K562 (cell line): Measurements from ENCODE around the gene VWF. TPM values are rescaled to one million over a fixed set of nuclear protein-coding genes. Genes with fewer than 3 reads are reported as not detected.

ENCODE experiments used
- ATAC-seq: fragments of 200-7000 bp; cut with Tn5 transposase; 3 replicates; pipeline ENCODE4 v1.9.1; 2020; ENCODE audit warnings: moderate library complexity
- BruUV-seq: library from RNA; stranded (reverse); fragments of 400-500 nt; replicated peaks from 2 replicates; lab custom pipeline; 2021; lab: Mats Ljungman, UMichigan
- CTCF ChIA-PET: fragments of 300-600 bp; formaldehyde crosslinking; extraction: SDS; loops from one replicate; lab custom pipeline; 2021; ENCODE audit warnings: low intra/inter-chr PET ratio; lab: Yijun Ruan, JAX
- POLR2A ChIA-PET: fragments of 300-600, 350-650 bp; sonication (Branson Sonifier 250); formaldehyde crosslinking; extraction: SDS; loops from one replicate; lab custom pipeline; 2021; ENCODE audit warnings: antibody characterized with exemption, inconsistent platforms; lab: Yijun Ruan, JAX
- DNase-seq, 4 experiments: peaks; one replicate each; pipeline versions ENCODE4 v3.0.0 to v3.0.0-alpha.2; 2011 to 2018; ENCODE audit warnings: low spot score in 3 of 4, mixed read lengths in 3 of 4; ENCODE audit errors: extremely low read depth in 1 of 4
- FAIRE-seq: peaks from 2 replicates; lab custom pipeline; 2011; peaks lifted over from hg19 to GRCh38; lab: Jason Lieb, UNC
- H2AFZ ChIP-seq: 2 replicates; pipeline ENCODE4 v1.6.0; 2011; ENCODE audit warnings: low read depth, low read length, control low read depth, inconsistent platforms
- H3K27ac ChIP-seq: fragments of 200-600 bp; 3 replicates; pipeline ENCODE4 v1.8.0; 2011; ENCODE audit warnings: low read depth, mild to moderate bottlenecking, control low read depth, inconsistent platforms, low read length, moderate library complexity, mixed read lengths; ENCODE audit errors: extremely low read depth
- H3K27me3 ChIP-seq, 2 experiments: fragments of 300-600 bp in 1 of 2; 2 replicates in 1 of 2; 3 replicates in 1 of 2; pipeline versions ENCODE4 v1.6.0 to v1.8.0; 2011; ENCODE audit warnings: inconsistent platforms in 2 of 2, low read length in 2 of 2, mild to moderate bottlenecking in 1 of 2, mixed read lengths in 1 of 2, moderate library complexity in 1 of 2; ENCODE audit not compliant: control insufficient read depth in 2 of 2, insufficient read depth in 2 of 2
- H3K36me3 ChIP-seq: fragments of 300-600 bp; 3 replicates; pipeline ENCODE4 v1.8.0; 2011; ENCODE audit warnings: mild to moderate bottlenecking, low read length, inconsistent platforms; ENCODE audit not compliant: control insufficient read depth, insufficient read depth
- H3K4me1 ChIP-seq, 2 experiments: fragments of 200-600 bp in 1 of 2; replicated peaks in 1 of 2; 2 replicates in 1 of 2; 3 replicates in 1 of 2; pipeline versions ENCODE4 v1.5.1 to v1.8.0; 2011; ENCODE audit warnings: inconsistent platforms in 2 of 2, low read length in 2 of 2, mild to moderate bottlenecking in 1 of 2, mixed read lengths in 1 of 2, moderate library complexity in 1 of 2; ENCODE audit not compliant: control insufficient read depth in 2 of 2, insufficient read depth in 2 of 2
- H3K4me2 ChIP-seq: 2 replicates; pipeline ENCODE4 v1.6.1; 2011; ENCODE audit warnings: low read length, control low read depth, inconsistent platforms, mixed read lengths; ENCODE audit not compliant: insufficient read depth
- H3K4me3 ChIP-seq: fragments of 200-600 bp; sonication (generic), shearing (Covaris generic); 2 replicates; pipeline ENCODE4 v1.5.1; 2016; ENCODE audit warnings: control low read depth, inconsistent platforms
- H3K79me2 ChIP-seq: fragments of 200-600 bp; 3 replicates; pipeline ENCODE4 v1.8.0; 2011; ENCODE audit warnings: low read length, inconsistent platforms; ENCODE audit not compliant: control insufficient read depth, insufficient read depth
- H3K9ac ChIP-seq, 2 experiments: 2 replicates each; pipeline versions ENCODE4 v1.6.0 to v1.6.1; 2011; ENCODE audit warnings: low read depth in 2 of 2, low read length in 2 of 2, control low read depth in 1 of 2, inconsistent platforms in 1 of 2, mild to moderate bottlenecking in 1 of 2, mixed read lengths in 1 of 2; ENCODE audit not compliant: insufficient read depth in 1 of 2
- H3K9me1 ChIP-seq: one replicate; pipeline ENCODE4 v1.6.0; 2011; ENCODE audit warnings: inconsistent platforms, mild to moderate bottlenecking, low read length, moderate library complexity; ENCODE audit not compliant: control insufficient read depth, insufficient read depth
- H3K9me3 ChIP-seq: replicated peaks from 2 replicates; pipeline ENCODE4 v1.5.1; 2011; ENCODE audit warnings: low read depth, low read length, inconsistent platforms; ENCODE audit not compliant: control insufficient read depth, insufficient read depth
- H4K20me1 ChIP-seq: replicated peaks from 2 replicates; pipeline ENCODE4 v1.6.1; 2011; ENCODE audit warnings: low read length, inconsistent platforms, mixed read lengths; ENCODE audit not compliant: control insufficient read depth, insufficient read depth
- FIP1L1 ChIP-seq: fragments of 200-400 bp; formaldehyde crosslinking; IDR thresholded peaks from 2 replicates; pipeline ENCODE4 v1.6.1; 2018; ENCODE audit warnings: mild to moderate bottlenecking, low read depth, low read length; ENCODE audit not compliant: poor library complexity, severe bottlenecking
- FOXJ2 ChIP-seq: fragments of 200-800 bp; sonication (Bioruptor generic); IDR thresholded peaks from 2 replicates; pipeline ENCODE4 v1.6.1; 2016; ENCODE audit warnings: missing genetic modification characterization, missing compliant biosample characterization
- MED1 ChIP-seq: sonication (generic); formaldehyde crosslinking; IDR thresholded peaks from 2 replicates; pipeline ENCODE4 v1.8.1; 2023; ENCODE audit warnings: missing genetic modification reagents, borderline replicate concordance
- POLR2AphosphoS2 ChIP-seq: IDR thresholded peaks from 2 replicates; pipeline ENCODE4 v1.6.1; 2012; ENCODE audit warnings: low read length, improper control_type of control experiment
- RUNX1 ChIP-seq: sonication (generic); IDR thresholded peaks from 2 replicates; pipeline ENCODE4 v1.6.1; 2016; ENCODE audit warnings: antibody characterized with exemption, low read depth
- SREBF1 ChIP-seq: fragments of 150-350 bp; IDR thresholded peaks from 2 replicates; pipeline ENCODE4 v1.6.1; 2014; ENCODE audit warnings: antibody characterized with exemption, low read depth, low read length, borderline replicate concordance
- TOE1 ChIP-seq, 2 experiments: fragments of 450-650 bp in 1 of 2; sonication (generic) in 1 of 2; formaldehyde crosslinking in 1 of 2; IDR thresholded peaks; 2 replicates each; pipeline versions ENCODE4 v1.7.1 to v1.8.0; 2016 to 2022; ENCODE audit warnings: borderline replicate concordance in 2 of 2, mild to moderate bottlenecking in 2 of 2, antibody characterized with exemption in 1 of 2, inconsistent platforms in 1 of 2, low read depth in 1 of 2, missing genetic modification reagents in 1 of 2, moderate library complexity in 1 of 2
- ZNF212 ChIP-seq: fragments of 450-650 bp; formaldehyde crosslinking; IDR thresholded peaks from 2 replicates; pipeline ENCODE4 v1.4.0; 2020; ENCODE audit warnings: mild to moderate bottlenecking
- ZNF780A ChIP-seq: fragments of 250-450 bp; sonication (Bioruptor Pico); IDR thresholded peaks from 2 replicates; pipeline ENCODE4 v1.5.0; 2021; ENCODE audit warnings: mild to moderate bottlenecking
- WGBS: fragments of 100-300 bp; shearing (Covaris generic); methylation state at CpG from one replicate; pipeline ENCODE4 v1.1.6; 2016; ENCODE audit warnings: low coverage, mixed read lengths; ENCODE audit not compliant: insufficient coverage; ENCODE audit errors: missing lambda C conversion rate; 5-methylcytosine and 5-hydroxymethylcytosine counted together
- in situ Hi-C: fragments of 300-500 bp; cut with MboI; formaldehyde crosslinking; loops from 4 replicates; pipeline ENCODE4 v1.15.0; 2018; ENCODE audit warnings: inconsistent platforms, mixed read lengths
- intact Hi-C: fragments of 100-400 bp; cut with micrococcal nuclease; formaldehyde crosslinking; loops from 2 replicates; pipeline ENCODE4 v1.14.2; 2022
- polyA plus RNA-seq, 8 experiments: library from polyadenylated mRNA; depleted of rRNA in 4 of 8; stranded (reverse) in 5 of 8; unstranded in 3 of 8; fragments of >200 nt; fragmentation: Nextera tagmentation in 2 of 8; fragmentation: Illumina TruSeq in 1 of 8; extraction: Ambion mirVana in 2 of 8; extraction: Trizol in 1 of 8; gene quantifications; 2 replicates each; pipeline versions ENCODE4 v1.2.1 to v1.2.3, GENCODE V29; 2011 to 2014; ENCODE audit warnings: inconsistent platforms in 1 of 8, missing spikeins in 1 of 8
- total RNA-seq, 7 experiments: library from RNA; depleted of rRNA in 6 of 7; stranded (reverse); fragments of >200 nt in 6 of 7; fragmentation: Illumina TruSeq in 2 of 7; extraction: Trizol in 2 of 7; gene quantifications; 2 replicates each; pipeline versions ENCODE4 v1.2.1 to v1.2.3, GENCODE V29; 2011 to 2021; ENCODE audit warnings: low replicate concordance in 1 of 7

VWF gene
- total and polyA plus RNA-seq, 9 of the 15 experiments (the other 6 are each of a cell fraction or from before 2014, with no cell fraction given): 0.53 TPM; not detected in 8

- Histone ChIP-seq H2AFZ (no peak overlapping the region), H3K79me2 (no peaks in the 10 kb centered on the region), H3K9me3 (no peaks in the 10 kb centered on the region), H3K27me3 (peaks cover 2 to 21% of the 10 kb centered on the region in 2 experiments; a peak in 3 of 5 replicates), H3K4me1 (no peaks in the 10 kb centered on the region; a peak in 1 of 5 replicates), H3K36me3 (no peaks in the 10 kb centered on the region), H3K9me1 (no peaks in the 10 kb centered on the region), H3K4me3 (no peak overlapping the region), H3K4me2 (no peak overlapping the region), H3K9ac (no peak overlapping the region), H3K27ac (no peak overlapping the region), H4K20me1 (no peaks in the 10 kb centered on the region)
- DNase-seq (no peak), FAIRE-seq (no peak), ATAC-seq (no peak)
- intact Hi-C loops (no loop called here), in situ Hi-C loops (loop anchor here (5.0 kb wide), 1 partner anchor 55 kb away; no protein-coding TSS in a partner anchor)
- CTCF ChIA-PET: interaction anchor here (0.7 kb wide), 1 partner anchor 1668 kb away, joined by 4 read pairs; no protein-coding TSS in a partner anchor
- WGBS: 0% methylated on average over 7 of the region's 7 CpGs
- TF ChIP-seq MED1 (CRISPR knock-in tag) (no peak), FIP1L1 (no peak), SREBF1 (no peak), FOXJ2 (tag) (no peak), ZNF780A (no peak), RUNX1 (no peak), ZNF212 (CRISPR knock-in tag) (no peak), TOE1 (IDR thresholded peaks at IDR 0.05; ENCODE audit: borderline replicate concordance) (no peak), TOE1 (CRISPR knock-in tag; IDR thresholded peaks at IDR 0.05; ENCODE audit: borderline replicate concordance, low read depth) (no peak), POLR2AphosphoS2 (no peak)
- BruUV-seq: no TSS peak
- POLR2A ChIA-PET: no interaction called here
These were observed 82.6 kb downstream of the VWF start for GRCh38 chr12:6041891-6042290.
